Astrocyte of the cerebellum (primary cell): ENCODE results near the gene SPATA13.
A peak's percentile ranks its signal among the peaks of the same experiment; 100 is the strongest.

ENCODE experiments used
- DNase-seq: peaks from one replicate; pipeline ENCODE4 v3.0.0-alpha.2; 2011; ENCODE audit warnings: low read depth
- H3K4me3 ChIP-seq: 2 replicates; pipeline ENCODE4 v1.5.1; 2011; ENCODE audit warnings: mild to moderate bottlenecking, low read depth, low read length, moderate library complexity
- CTCF ChIP-seq: IDR thresholded peaks from 2 replicates; pipeline ENCODE4 v1.5.1; 2012; ENCODE audit warnings: low read length, low read depth, moderate library complexity, mild to moderate bottlenecking; ENCODE audit errors: missing control alignments
- in situ Hi-C: cut with HindIII; loops from 2 replicates; pipeline ENCODE4 v1.10.0; 2017; ENCODE audit warnings: low sequenced_read_pairs

The SPATA13 gene

GRCh38 chr13:24269821-24270220 is 109.3 kb downstream of the SPATA13 start:
- TF ChIP-seq CTCF, result no peak
- no peak for DNase-seq
- in situ Hi-C loops, result no loop called here
- H3K4me3 ChIP-seq, result no peak overlapping the region

- in situ Hi-C loops, result no loop called here
- TF ChIP-seq CTCF, result no peak
- DNase-seq, result no peak
- H3K4me3 ChIP-seq, result peak overlapping the region; percentile 36
Measured at GRCh38 chr13:24270639-24271141, 110.2 kb downstream of the SPATA13 start.

- peak overlapping the region; percentile 36 for H3K4me3 ChIP-seq
- no peak for DNase-seq
- in situ Hi-C loops, result no loop called here
- TF ChIP-seq CTCF, result no peak
Measured at GRCh38 chr13:24271231-24271600, 110.7 kb downstream of the SPATA13 start.

- in situ Hi-C loops, result no loop called here
- peak; percentile 78 for DNase-seq
- no peak for TF ChIP-seq CTCF
- peak overlapping the region; percentile 36 for H3K4me3 ChIP-seq
Measured at GRCh38 chr13:24271601-24272451, 111.3 kb downstream of the SPATA13 start.

GRCh38 chr13:24272452-24273161 is 112.1 kb downstream of the SPATA13 start:
- no peak for TF ChIP-seq CTCF
- H3K4me3 ChIP-seq, result peak overlapping the region; percentile 36
- in situ Hi-C loops, result no loop called here
- DNase-seq, result no peak

- in situ Hi-C loops, result no loop called here
- no peak overlapping the region for H3K4me3 ChIP-seq
- no peak for DNase-seq
- no peak for TF ChIP-seq CTCF
Measured at GRCh38 chr13:24273926-24274325, 113.4 kb downstream of the SPATA13 start.
